Measurements from ENCODE around the gene CEP76. TPM values are rescaled to one million over a fixed set of nuclear protein-coding genes. Genes with fewer than 3 reads are reported as not detected.
"Not testable (repeated sequence)": the region's sequence is repeated elsewhere in the genome, so short reads cannot be mapped to it uniquely, and the experiment has no call there.

Gene CEP76
- total RNA-seq, 2 donors from 2014 or later = 5.2 to 8.3 TPM

GRCh38 chr18:12645751-12646203, 56.7 kb downstream of the CEP76 start:
- Histone ChIP-seq H3K27me3 (replicated peaks; ENCODE audit: insufficient read depth) (no peaks in the 10 kb centered on the region), H3K27ac (peak overlapping the region; percentile 55 to 64), H3K4me3 (peak overlapping the region; percentile 42), H3K36me3 (no peaks in the 10 kb centered on the region), H3K4me1 (ENCODE audit: control insufficient read depth in 1 of 2, low read depth in 2 of 2) (peaks cover 6 to 23% of the 10 kb centered on the region in 2 donors), H3K9me3 (no peaks in the 10 kb centered on the region)
- DNase-seq (ENCODE audit: low spot score) = no peak
- peak; percentile 84 for ATAC-seq (ENCODE audit: insufficient number of reproducible peaks, low FRiP score, low read depth)
- TF ChIP-seq CTCF (IDR thresholded peaks at IDR 0.05) = no peak

GRCh38 chr18:12645254-12645653, 57.3 kb downstream of the CEP76 start:
- peaks cover 6 to 23% of the 10 kb centered on the region in 2 donors for H3K4me1 ChIP-seq (ENCODE audit: control insufficient read depth in 1 of 2, low read depth in 2 of 2)
- no peak for DNase-seq (ENCODE audit: low spot score)
- no peaks in the 10 kb centered on the region for H3K9me3 ChIP-seq
- no peaks in the 10 kb centered on the region for H3K36me3 ChIP-seq
- peak overlapping the region; percentile 42 for H3K4me3 ChIP-seq
- no peak for ATAC-seq (ENCODE audit: insufficient number of reproducible peaks, low FRiP score, low read depth)
- H3K27ac ChIP-seq = peak overlapping the region; percentile 55 to 64
- no peaks in the 10 kb centered on the region for H3K27me3 ChIP-seq (replicated peaks; ENCODE audit: insufficient read depth)
- TF ChIP-seq CTCF (IDR thresholded peaks at IDR 0.05) = no peak

- H3K27me3 ChIP-seq (replicated peaks; ENCODE audit: insufficient read depth); DNase-seq (ENCODE audit: low spot score); H3K36me3 ChIP-seq; H3K27ac ChIP-seq; H3K9me3 ChIP-seq; H3K4me3 ChIP-seq; ATAC-seq (ENCODE audit: insufficient number of reproducible peaks, low FRiP score, low read depth): not testable (repeated sequence)
- H3K4me1 ChIP-seq (ENCODE audit: control insufficient read depth in 1 of 2, low read depth in 2 of 2) = peaks cover 6 to 23% of the 10 kb centered on the region in 2 donors
Measured at GRCh38 chr18:12643756-12644155, 58.8 kb downstream of the CEP76 start.

GRCh38 chr18:12640881-12641200, 61.7 kb downstream of the CEP76 start:
- Histone ChIP-seq H3K4me1 (ENCODE audit: control insufficient read depth in 1 of 2, low read depth in 2 of 2) (peaks cover 6 to 19% of the 10 kb centered on the region in 2 donors), H3K4me3 (no peak overlapping the region), H3K27me3 (replicated peaks; ENCODE audit: insufficient read depth) (no peaks in the 10 kb centered on the region), H3K36me3 (no peaks in the 10 kb centered on the region), H3K27ac (no peak overlapping the region), H3K9me3 (no peaks in the 10 kb centered on the region)
- no peak for TF ChIP-seq CTCF (IDR thresholded peaks at IDR 0.05)
- DNase-seq (ENCODE audit: low spot score) (no peak), ATAC-seq (ENCODE audit: insufficient number of reproducible peaks, low FRiP score, low read depth) (no peak)

GRCh38 chr18:12639990-12640880, 62.3 kb downstream of the CEP76 start:
- Histone ChIP-seq H3K9me3 (no peaks in the 10 kb centered on the region), H3K27ac (no peak overlapping the region), H3K27me3 (replicated peaks; ENCODE audit: insufficient read depth) (no peaks in the 10 kb centered on the region), H3K4me3 (no peak overlapping the region), H3K36me3 (no peaks in the 10 kb centered on the region), H3K4me1 (ENCODE audit: control insufficient read depth in 1 of 2, low read depth in 2 of 2) (peaks cover 6 to 14% of the 10 kb centered on the region in 2 donors)
- DNase-seq (ENCODE audit: low spot score) (no peak), ATAC-seq (ENCODE audit: insufficient number of reproducible peaks, low FRiP score, low read depth) (no peak)
- TF ChIP-seq CTCF (IDR thresholded peaks at IDR 0.05) = no peak
